Left forelimb (tissue), 1 donor: ENCODE data around the gene BSCL2.
"Not testable (repeated sequence)": the region's sequence is repeated elsewhere in the genome, so short reads cannot be mapped to it uniquely, and the experiment has no call there.

ENCODE experiments used
- DNase-seq: peaks from one replicate; pipeline ENCODE4 v3.0.0-alpha.2; 2018; ENCODE audit warnings: low spot score

The BSCL2 gene

DNA sequence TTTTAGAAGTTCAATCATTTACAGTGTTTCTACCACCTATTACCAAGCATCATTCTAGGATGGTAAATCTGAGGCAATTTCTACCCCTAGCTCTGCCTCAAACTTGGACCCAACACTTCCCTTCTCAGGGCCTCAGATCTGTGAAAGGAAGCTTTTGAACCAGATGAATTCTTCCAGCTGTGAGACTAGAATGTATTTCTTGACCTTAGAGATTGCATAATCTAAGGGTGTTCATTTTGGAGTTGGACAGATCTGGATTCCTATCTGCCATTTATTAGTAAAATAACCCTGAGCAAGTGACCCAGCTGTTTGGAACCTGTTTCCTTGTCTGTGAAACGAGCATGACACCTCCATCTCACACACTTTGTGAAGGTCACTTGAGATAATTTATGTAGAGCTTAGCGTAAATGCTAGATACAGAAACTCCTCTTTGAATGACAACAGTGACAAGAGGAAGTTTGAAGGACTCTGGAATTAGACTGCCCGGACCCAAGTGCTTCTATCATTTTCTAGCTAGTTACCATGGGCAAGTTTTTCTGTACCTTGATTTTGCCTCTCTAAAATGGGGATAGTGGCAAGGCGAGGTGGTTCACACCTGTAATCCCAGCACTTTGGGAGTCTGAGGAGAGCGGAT, 50.3 kb downstream of the BSCL2 start:
- no peak for DNase-seq

DNA sequence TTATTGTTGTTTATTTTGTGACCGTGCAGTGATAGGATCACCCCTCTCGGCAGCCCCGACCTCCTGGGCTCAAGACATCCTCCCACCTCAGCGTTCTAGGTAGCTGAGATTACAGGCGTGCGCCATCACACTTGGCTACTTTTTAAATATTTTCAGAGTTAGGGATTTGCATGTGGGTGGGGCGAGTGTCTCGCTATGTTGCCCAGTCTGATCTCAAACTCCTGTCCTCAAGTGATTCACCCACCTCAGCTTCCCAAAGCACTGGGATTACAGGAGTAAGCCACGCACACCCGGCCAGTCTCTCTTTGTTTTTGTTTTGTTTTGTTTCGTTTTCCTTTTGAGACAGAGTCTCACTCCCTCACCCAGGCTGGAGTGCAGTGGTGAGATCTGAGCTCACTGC, 52.9 kb downstream of the BSCL2 start:
- no peak for DNase-seq

GRCh38 chr11:62652161-62653006, 54.8 kb downstream of the BSCL2 start:
- DNase-seq, result no peak

DNA sequence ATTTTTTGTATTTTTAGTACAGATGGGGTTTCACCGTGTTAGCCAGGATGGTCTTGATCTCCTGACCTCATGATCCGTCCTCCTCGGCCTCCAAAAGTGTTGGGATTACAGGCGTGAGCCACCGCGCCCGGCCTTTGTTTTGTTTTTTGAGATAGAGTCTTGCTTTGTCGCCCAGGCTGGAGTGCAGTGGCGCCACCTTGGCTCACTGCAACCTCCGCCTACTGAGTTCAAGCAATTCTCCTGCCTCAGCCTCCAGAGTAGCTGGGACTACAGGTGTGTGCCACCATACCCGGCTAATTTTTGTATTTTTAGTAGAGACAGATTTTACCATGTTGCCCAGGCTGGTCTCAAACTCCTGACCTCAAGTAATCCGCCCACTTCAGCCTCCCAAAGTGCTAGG, 56.9 kb downstream of the BSCL2 start:
- DNase-seq, result not testable (repeated sequence)

GRCh38 chr11:62649486-62649885, 57.7 kb downstream of the BSCL2 start:
- DNase-seq, result no peak

- no peak for DNase-seq
These were observed 58.3 kb downstream of the BSCL2 start for GRCh38 chr11:62648967-62649364.

DNA sequence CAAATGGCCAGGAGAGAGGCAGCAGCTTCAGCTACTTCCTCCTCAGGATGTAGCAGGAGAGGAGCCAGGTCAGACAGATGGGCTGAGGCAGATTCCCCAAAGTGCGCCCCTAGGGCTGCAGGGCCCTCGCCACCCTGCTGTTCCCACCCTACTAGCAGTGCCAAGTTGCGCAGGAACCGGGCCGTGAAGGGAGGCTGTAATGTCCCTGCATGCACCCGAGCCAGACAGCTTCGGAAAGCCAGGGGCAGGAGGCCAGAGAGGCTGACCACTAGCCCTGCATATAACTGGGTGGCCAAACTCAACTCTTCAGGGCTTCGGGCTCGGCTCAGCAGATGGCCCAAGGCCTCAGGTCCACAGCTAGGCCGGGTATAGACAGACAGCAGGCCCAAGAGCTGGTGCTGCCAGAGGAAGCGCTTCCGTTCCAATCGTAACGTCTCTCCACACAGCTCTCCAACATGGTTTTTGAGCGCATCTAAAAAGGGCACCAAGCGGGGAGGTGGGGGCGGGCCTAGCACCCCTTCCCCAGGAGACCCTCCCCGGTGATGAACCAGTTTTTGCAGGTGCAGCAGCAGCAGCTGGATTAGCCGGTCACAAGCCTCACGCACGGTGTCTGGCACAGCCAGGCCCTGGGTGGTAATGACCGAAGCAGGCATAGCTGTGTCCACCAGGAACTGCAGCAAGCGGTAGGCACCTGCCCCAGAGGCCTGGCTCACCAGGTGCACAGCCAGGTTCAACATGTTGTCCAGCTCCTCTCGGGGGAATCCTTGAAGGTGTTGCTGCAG, 58.8 kb downstream of the BSCL2 start:
- DNase-seq, result no peak

DNA sequence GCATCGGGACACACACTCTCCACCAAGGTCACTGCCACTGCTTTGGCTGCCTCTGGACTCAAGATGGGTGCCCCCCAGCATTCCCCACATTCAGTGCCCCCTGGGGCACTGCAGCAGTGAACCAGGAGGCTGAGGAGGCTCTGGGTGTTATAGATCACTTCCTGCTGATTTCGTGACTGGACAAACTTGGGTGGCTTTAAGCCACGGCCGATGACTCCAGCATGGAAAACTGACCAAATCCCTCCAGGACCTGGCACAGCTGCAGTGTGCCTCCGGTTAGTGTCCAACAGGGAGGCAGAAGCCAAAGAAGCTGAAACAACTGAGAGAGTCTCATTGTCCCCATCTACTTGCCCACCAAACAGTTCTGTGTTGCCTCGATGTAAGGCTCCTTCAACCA, 59.6 kb downstream of the BSCL2 start:
- no peak for DNase-seq

- DNase-seq, result no peak
These were observed 60.2 kb downstream of the BSCL2 start for GRCh38 chr11:62646825-62647608.

GRCh38 chr11:62645946-62646824, 61.0 kb downstream of the BSCL2 start, which contains the start of gene GANAB:
Gene GANAB, minus strand, starts transcription at chr11:62646613. Its CDS starts 14 bp downstream, at chr11:62646599.
- peak; percentile 99 for DNase-seq

DNA sequence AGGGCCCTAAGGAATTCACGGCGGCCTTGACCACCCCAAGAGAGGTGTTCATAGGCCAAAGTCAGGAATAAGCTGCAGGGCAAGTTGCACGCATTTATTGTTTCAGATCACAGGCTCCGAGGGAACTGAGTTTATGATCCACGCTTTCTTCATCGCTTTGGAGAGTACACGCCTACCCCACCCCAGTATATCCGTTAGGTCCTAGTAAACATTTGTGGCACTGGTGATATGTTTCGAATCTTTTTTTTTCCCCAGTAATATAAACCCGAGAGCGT, 61.6 kb downstream of the BSCL2 start:
- DNase-seq, result no peak

GRCh38 chr11:62644220-62644619, 63.0 kb downstream of the BSCL2 start:
- DNase-seq, result no peak
